PC-3 (cell line): ENCODE data around the gene RNASET2.

Experiments
- EZH2phosphoT487 ChIP-seq: fragments of 300-600 bp; sonication (generic); IDR thresholded peaks from 2 replicates; pipeline ENCODE4 v1.6.1; 2018; ENCODE audit warnings: mild to moderate bottlenecking, antibody characterized with exemption, low read length, borderline replicate concordance
- TF ChIP-seq, protein P1 (sequence below): fragments of 300-600 bp; sonication (generic); conservative IDR thresholded peaks from 2 replicates; pipeline ENCODE4 v1.5.1; 2017; ENCODE audit warnings: antibody characterized with exemption, low read depth, mild to moderate bottlenecking, low read length

DNA sequence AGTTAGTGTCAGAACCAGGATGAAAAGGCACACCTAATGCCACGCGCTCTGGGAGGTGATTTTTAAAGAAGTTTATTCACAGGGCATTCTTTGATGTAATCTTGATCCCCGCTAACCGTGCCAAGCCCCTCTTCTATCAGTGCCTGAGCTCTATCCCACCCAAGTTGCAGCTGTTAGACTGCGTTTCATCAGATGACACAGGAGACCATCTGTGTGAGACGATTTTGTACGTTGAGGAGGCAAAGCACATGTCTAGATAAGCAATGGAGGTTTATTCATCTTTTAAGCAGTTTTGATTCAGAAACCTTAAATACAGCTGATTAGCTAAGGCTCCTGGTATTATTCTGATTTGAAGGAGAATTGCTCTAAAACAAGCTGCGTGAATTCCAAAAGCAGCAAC lies 18.6 kb downstream of the RNASET2 start:
- TF ChIP-seq, protein P1, sequence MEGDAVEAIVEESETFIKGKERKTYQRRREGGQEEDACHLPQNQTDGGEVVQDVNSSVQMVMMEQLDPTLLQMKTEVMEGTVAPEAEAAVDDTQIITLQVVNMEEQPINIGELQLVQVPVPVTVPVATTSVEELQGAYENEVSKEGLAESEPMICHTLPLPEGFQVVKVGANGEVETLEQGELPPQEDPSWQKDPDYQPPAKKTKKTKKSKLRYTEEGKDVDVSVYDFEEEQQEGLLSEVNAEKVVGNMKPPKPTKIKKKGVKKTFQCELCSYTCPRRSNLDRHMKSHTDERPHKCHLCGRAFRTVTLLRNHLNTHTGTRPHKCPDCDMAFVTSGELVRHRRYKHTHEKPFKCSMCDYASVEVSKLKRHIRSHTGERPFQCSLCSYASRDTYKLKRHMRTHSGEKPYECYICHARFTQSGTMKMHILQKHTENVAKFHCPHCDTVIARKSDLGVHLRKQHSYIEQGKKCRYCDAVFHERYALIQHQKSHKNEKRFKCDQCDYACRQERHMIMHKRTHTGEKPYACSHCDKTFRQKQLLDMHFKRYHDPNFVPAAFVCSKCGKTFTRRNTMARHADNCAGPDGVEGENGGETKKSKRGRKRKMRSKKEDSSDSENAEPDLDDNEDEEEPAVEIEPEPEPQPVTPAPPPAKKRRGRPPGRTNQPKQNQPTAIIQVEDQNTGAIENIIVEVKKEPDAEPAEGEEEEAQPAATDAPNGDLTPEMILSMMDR, result no peak
- no peak for TF ChIP-seq EZH2phosphoT487
